Breast epithelium (tissue), 4 donors: ENCODE measurements around the gene POM121L2. TPM values are rescaled to one million over a fixed set of nuclear protein-coding genes. Genes with fewer than 3 reads are reported as not detected.

Experiments
- DNase-seq, 2 donors: peaks; one replicate each; pipeline ENCODE4 v3.0.0-alpha.2; 2019; ENCODE audit warnings: low spot score in 2 of 2
- H3K27ac ChIP-seq, 2 donors: fragments of 200-600 bp; sonication (generic) in 1 of 2; one replicate each; pipeline ENCODE4 v1.5.1; 2016 to 2019; ENCODE audit warnings: mild to moderate bottlenecking in 1 of 2
- H3K27me3 ChIP-seq, 2 donors: fragments of 200-600 bp; sonication (generic) in 1 of 2; one replicate each; pipeline versions ENCODE4 v1.5.1 to v1.6.0; 2017 to 2019; ENCODE audit warnings: control low read depth in 1 of 2, mild to moderate bottlenecking in 1 of 2
- H3K36me3 ChIP-seq: fragments of 200-600 bp; one replicate; pipeline ENCODE4 v1.5.1; 2019
- H3K4me1 ChIP-seq, 2 donors: fragments of 200-600 bp; sonication (generic); one replicate each; pipeline ENCODE4 v1.5.1; 2016 to 2019; ENCODE audit warnings: control low read depth in 1 of 2
- H3K4me3 ChIP-seq, 3 donors: fragments of 200-600 bp; sonication (generic); 1 replicate in 2 of 3; 2 replicates in 1 of 3; pipeline ENCODE4 v1.5.1; 2016 to 2019; ENCODE audit warnings: mild to moderate bottlenecking in 3 of 3, moderate library complexity in 2 of 3
- H3K9me3 ChIP-seq, 2 donors: fragments of 200-600 bp; sonication (generic) in 1 of 2; one replicate each; pipeline ENCODE4 v1.5.1; 2016 to 2019; ENCODE audit warnings: control low read depth in 1 of 2
- CTCF ChIP-seq, 3 donors: fragments of 450-650 bp; IDR thresholded peaks; one replicate each; pipeline ENCODE4 v1.5.1; 2016 to 2017; ENCODE audit warnings: antibody characterized with exemption in 3 of 3, mild to moderate bottlenecking in 3 of 3, moderate library complexity in 3 of 3
- POLR2A ChIP-seq: fragments of 450-650 bp; IDR thresholded peaks from one replicate; pipeline ENCODE4 v1.6.1; 2016; ENCODE audit warnings: antibody characterized with exemption, mild to moderate bottlenecking, moderate library complexity
- POLR2AphosphoS5 ChIP-seq, 3 donors: sonication (generic); formaldehyde crosslinking; IDR thresholded peaks; one replicate each; pipeline ENCODE4 v1.6.1; 2017; ENCODE audit warnings: antibody characterized with exemption in 3 of 3
- intact Hi-C: fragments of 100-400 bp; cut with DNase I; formaldehyde crosslinking; loops from one replicate; pipeline ENCODE4 v1.15.1; 2023; ENCODE audit warnings: low total_unique reads
- total RNA-seq, 3 donors: library from RNA; depleted of rRNA; stranded (reverse); fragments of >200 nt; gene quantifications; one replicate each; pipeline ENCODE4 v1.1.0, GENCODE V29; 2016

The POM121L2 gene
- not detected for total RNA-seq

GRCh38 chr6:27312146-27312949, at the start of gene POM121L2:
Gene POM121L2, minus strand, starts transcription at chr6:27312273. Its CDS starts 103 bp downstream, at chr6:27312170.
- H3K27ac ChIP-seq: no peak within 1 kb of the TSS
- DNase-seq: peak; percentile 72 to 80
- no peaks in the 10 kb centered on the region for H3K9me3 ChIP-seq
- no peaks in the 10 kb centered on the region for H3K36me3 ChIP-seq
- H3K4me1 ChIP-seq: no peaks in the 10 kb centered on the region
- TF ChIP-seq POLR2A (no peak), POLR2AphosphoS5 (IDR thresholded peaks at IDR 0.05) (peak in 1 of 3 donors; percentile 26), CTCF (IDR thresholded peaks at IDR 0.05) (peak; percentile 29 to 63 (median 50))
- intact Hi-C loops: no loop called here
- H3K4me3 ChIP-seq: peak within 1 kb of the TSS; percentile 24 to 72 (median 56)
- H3K27me3 ChIP-seq: peaks cover 0 to 45% of the 10 kb centered on the region in 2 donors

GRCh38 chr6:27359231-27359630, 47.2 kb upstream of the POM121L2 start:
- no peak overlapping the region for H3K4me3 ChIP-seq
- DNase-seq: no peak
- H3K27ac ChIP-seq: no peak overlapping the region
- no peaks in the 10 kb centered on the region for H3K4me1 ChIP-seq
- no peak for TF ChIP-seq POLR2AphosphoS5 (IDR thresholded peaks at IDR 0.05)
- TF ChIP-seq CTCF (IDR thresholded peaks at IDR 0.05): no peak
- no peak for TF ChIP-seq POLR2A
- intact Hi-C loops: no loop called here
- no peaks in the 10 kb centered on the region for H3K27me3 ChIP-seq
- H3K36me3 ChIP-seq: peaks cover 21% of the 10 kb centered on the region
- peaks cover 15 to 44% of the 10 kb centered on the region in 2 donors for H3K9me3 ChIP-seq

DNA sequence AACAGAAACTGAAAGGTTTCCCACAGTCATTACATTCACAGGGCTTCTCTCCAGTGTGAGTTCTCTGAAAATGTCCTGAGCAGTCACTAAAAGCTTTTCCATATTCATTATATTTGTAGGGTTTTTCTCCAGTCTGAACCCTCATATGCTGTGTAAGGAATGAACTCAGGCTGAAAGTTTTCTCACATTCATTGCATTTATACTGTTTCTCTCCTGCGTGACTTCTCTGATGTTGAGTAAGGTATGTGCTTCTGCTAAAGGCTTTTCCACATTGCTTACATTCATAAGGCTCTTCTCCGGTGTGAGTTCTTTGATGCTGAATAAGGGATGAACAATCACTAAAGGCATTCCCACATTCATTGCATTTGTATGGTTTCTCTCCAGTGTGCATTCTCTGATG, 46.7 kb upstream of the POM121L2 start:
- TF ChIP-seq CTCF (IDR thresholded peaks at IDR 0.05): no peak
- no peak for TF ChIP-seq POLR2A
- no peak for TF ChIP-seq POLR2AphosphoS5 (IDR thresholded peaks at IDR 0.05)
- peaks cover 21% of the 10 kb centered on the region for H3K36me3 ChIP-seq
- H3K27me3 ChIP-seq: no peaks in the 10 kb centered on the region

DNA sequence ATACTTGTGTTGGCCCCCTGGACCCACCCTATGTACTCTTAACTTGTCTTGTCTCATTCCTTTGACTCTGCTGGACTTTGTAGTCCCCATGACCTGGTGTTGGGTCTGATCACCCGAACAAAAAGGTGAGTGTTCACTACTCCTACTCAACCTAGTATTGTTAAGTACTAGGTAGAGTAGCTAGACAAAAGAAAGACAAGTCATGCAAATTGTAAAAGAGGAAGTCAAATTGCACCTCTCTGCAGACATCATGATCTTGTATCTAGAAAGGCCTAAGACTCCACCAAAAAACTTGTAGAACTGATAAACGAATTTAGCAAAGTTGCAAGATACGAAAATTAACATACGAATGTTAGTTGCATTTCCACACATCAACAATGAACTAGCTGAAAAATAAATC, 40.8 kb upstream of the POM121L2 start:
- no peak for TF ChIP-seq CTCF (IDR thresholded peaks at IDR 0.05)
- no peak for TF ChIP-seq POLR2A
- TF ChIP-seq POLR2AphosphoS5 (IDR thresholded peaks at IDR 0.05): no peak
- H3K27me3 ChIP-seq: no peaks in the 10 kb centered on the region
- no peak overlapping the region for H3K27ac ChIP-seq
- H3K9me3 ChIP-seq: peaks cover 6 to 15% of the 10 kb centered on the region in 2 donors
- intact Hi-C loops: no loop called here
- no peaks in the 10 kb centered on the region for H3K36me3 ChIP-seq
- no peak overlapping the region for H3K4me3 ChIP-seq
- H3K4me1 ChIP-seq: no peaks in the 10 kb centered on the region
- DNase-seq: no peak

More for the DNA sequence above, 46.7 kb upstream of the POM121L2 start:
- DNase-seq: no peak
- Histone ChIP-seq H3K4me3 (no peak overlapping the region), H3K27ac (no peak overlapping the region), H3K4me1 (no peaks in the 10 kb centered on the region), H3K9me3 (peaks cover 15 to 46% of the 10 kb centered on the region in 2 donors)
- intact Hi-C loops: no loop called here

- H3K36me3 ChIP-seq: no peaks in the 10 kb centered on the region
- no peaks in the 10 kb centered on the region for H3K9me3 ChIP-seq
- no peaks in the 10 kb centered on the region for H3K4me1 ChIP-seq
- H3K4me3 ChIP-seq: no peak overlapping the region
- no peak overlapping the region for H3K27ac ChIP-seq
- no peak for DNase-seq
- intact Hi-C loops: no loop called here
- H3K27me3 ChIP-seq: peaks cover 0 to 32% of the 10 kb centered on the region in 2 donors
- TF ChIP-seq POLR2A (no peak), POLR2AphosphoS5 (IDR thresholded peaks at IDR 0.05) (no peak), CTCF (IDR thresholded peaks at IDR 0.05) (no peak)
Measured at GRCh38 chr6:27334141-27334540, 22.1 kb upstream of the POM121L2 start.
